ENCODE measurements around the gene SLC25A15.
"Not testable (repeated sequence)": the region's sequence is repeated elsewhere in the genome, so short reads cannot be mapped to it uniquely, and the experiment has no call there.

SLC25A15 gene

DNA sequence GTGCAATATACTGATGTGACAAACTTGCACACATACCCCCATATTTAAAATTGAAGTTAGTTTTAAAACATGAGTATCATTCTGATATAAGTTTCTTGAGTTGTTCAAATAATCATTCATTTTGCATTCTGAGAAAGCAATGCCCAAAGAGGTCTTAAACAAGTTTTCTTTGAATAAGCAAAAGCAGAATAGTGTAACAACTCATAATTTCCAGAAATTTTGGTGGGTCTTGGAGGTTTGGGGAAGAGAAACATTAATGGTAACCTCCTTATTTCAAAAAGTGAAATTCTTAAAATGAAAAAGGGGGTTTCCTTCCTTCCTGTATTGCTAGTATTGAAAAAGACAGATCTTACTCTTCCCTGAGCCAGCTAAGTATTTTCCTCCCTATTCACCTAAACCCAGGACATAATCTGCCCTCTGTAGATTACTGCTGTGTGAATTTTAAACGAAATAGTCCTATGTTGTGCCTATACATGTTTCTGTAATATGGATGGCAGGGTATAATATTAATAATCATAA, 30.4 kb downstream of the SLC25A15 start:
- Mint-ChIP-seq H3K36me3 (ENCODE audit: low read depth) (peaks cover 22% of the 10 kb centered on the region), H3K9me3 (peaks cover 17% of the 10 kb centered on the region), H3K4me1 (ENCODE audit: low read depth) (peaks cover 17% of the 10 kb centered on the region), H3K4me3 (no peak overlapping the region), H3K27me3 (no peaks in the 10 kb centered on the region), H3K27ac (no peak overlapping the region)

DNA sequence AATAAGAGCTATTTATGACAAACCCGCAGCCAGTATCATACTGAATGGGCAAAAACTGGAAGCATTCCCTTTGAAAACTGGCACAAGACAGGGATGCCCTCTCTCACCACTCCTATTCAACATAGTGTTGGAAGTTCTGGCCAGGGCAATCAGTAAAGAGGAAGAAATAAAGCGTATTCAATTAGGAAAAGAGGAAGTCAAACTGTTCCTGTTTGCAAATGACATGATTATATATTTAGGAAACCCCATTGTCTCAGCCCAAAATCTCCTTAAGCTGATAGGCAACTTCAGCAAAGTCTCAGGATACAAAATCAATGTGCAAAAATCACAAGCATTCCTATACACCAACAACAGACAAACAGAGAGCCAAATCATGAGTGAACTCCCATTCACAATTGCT, 50.3 kb downstream of the SLC25A15 start:
- H3K9me3 Mint-ChIP-seq; H3K27me3 Mint-ChIP-seq; H3K27ac Mint-ChIP-seq; H3K4me1 Mint-ChIP-seq (ENCODE audit: low read depth); H3K4me3 Mint-ChIP-seq: not testable (repeated sequence)
- H3K36me3 Mint-ChIP-seq (ENCODE audit: low read depth), result peaks cover 18% of the 10 kb centered on the region

DNA sequence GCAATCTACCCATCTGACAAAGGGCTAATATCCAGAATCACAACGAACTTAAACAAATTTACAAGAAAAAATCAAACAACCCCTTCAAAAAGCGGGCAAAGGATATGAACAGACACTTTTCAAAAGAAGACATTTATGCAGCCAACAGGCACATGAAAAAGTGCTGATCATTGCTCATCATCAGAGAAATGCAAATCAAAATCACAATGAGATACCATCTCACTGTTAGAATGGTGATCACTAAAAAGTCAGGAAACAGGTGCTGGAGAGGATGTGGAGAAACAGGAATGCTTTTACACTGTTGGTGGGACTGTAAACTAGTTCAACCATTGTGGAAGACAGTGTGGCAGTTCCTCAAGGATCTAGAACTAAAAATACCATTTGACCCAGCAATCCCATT, 51.5 kb downstream of the SLC25A15 start:
- H3K4me1 Mint-ChIP-seq (ENCODE audit: low read depth); H3K9me3 Mint-ChIP-seq; H3K27me3 Mint-ChIP-seq; H3K27ac Mint-ChIP-seq; H3K4me3 Mint-ChIP-seq: not testable (repeated sequence)
- H3K36me3 Mint-ChIP-seq (ENCODE audit: low read depth), result peaks cover 21% of the 10 kb centered on the region
